Endothelial cell of hepatic sinusoid (primary cell): ENCODE measurements around the gene ABR.

Source experiments
- in situ Hi-C: cut with HindIII; loops from 2 replicates; pipeline ENCODE4 v1.10.0; 2017; ENCODE audit warnings: low sequenced_read_pairs

ABR gene

GRCh38 chr17:1123393-1123831 is 56.4 kb downstream of the ABR start:
- in situ Hi-C loops = loop anchor here (5.0 kb wide), 1 partner anchor 69 kb away; no protein-coding TSS in a partner anchor

- in situ Hi-C loops = loop anchor here (5.0 kb wide), 1 partner anchor 70 kb away; no protein-coding TSS in a partner anchor
Measured at GRCh38 chr17:1122533-1123392, 57.0 kb downstream of the ABR start.

GRCh38 chr17:1121442-1121817 is 58.4 kb downstream of the ABR start:
- in situ Hi-C loops = loop anchor here (5.0 kb wide), 1 partner anchor 71 kb away; no protein-coding TSS in a partner anchor

GRCh38 chr17:1120596-1121441 is 59.0 kb downstream of the ABR start:
- in situ Hi-C loops = loop anchor here (5.0 kb wide), 1 partner anchor 71 kb away; no protein-coding TSS in a partner anchor

- in situ Hi-C loops = loop anchor here (5.0 kb wide), 1 partner anchor 72 kb away; no protein-coding TSS in a partner anchor
Measured at GRCh38 chr17:1119924-1120323, 59.9 kb downstream of the ABR start.

- in situ Hi-C loops = no loop called here
Measured at GRCh38 chr17:1116602-1117001, 63.2 kb downstream of the ABR start.

GRCh38 chr17:1112875-1113274 is 66.9 kb downstream of the ABR start:
- in situ Hi-C loops = no loop called here

- in situ Hi-C loops = no loop called here
Measured at GRCh38 chr17:1111599-1112443, 68.0 kb downstream of the ABR start.

- in situ Hi-C loops = no loop called here
Measured at GRCh38 chr17:1110862-1111598, 68.8 kb downstream of the ABR start.

- in situ Hi-C loops = no loop called here
Measured at GRCh38 chr17:1110541-1110861, 69.3 kb downstream of the ABR start.

- in situ Hi-C loops = no loop called here
Measured at GRCh38 chr17:1109606-1110540, 69.9 kb downstream of the ABR start.

GRCh38 chr17:1108765-1109605 is 70.8 kb downstream of the ABR start:
- in situ Hi-C loops = no loop called here

GRCh38 chr17:1108478-1108764 is 71.4 kb downstream of the ABR start:
- in situ Hi-C loops = no loop called here

- in situ Hi-C loops = no loop called here
Measured at GRCh38 chr17:1107777-1108477, 71.9 kb downstream of the ABR start.

GRCh38 chr17:1107083-1107776 is 72.6 kb downstream of the ABR start:
- in situ Hi-C loops = no loop called here

GRCh38 chr17:1104222-1104621 is 75.6 kb downstream of the ABR start:
- in situ Hi-C loops = loop anchor here (5.0 kb wide), 1 partner anchor 52 kb away; no protein-coding TSS in a partner anchor

- in situ Hi-C loops = loop anchor here (5.0 kb wide), 1 partner anchor 48 kb away; no protein-coding TSS in a partner anchor
Measured at GRCh38 chr17:1100382-1100781, 79.4 kb downstream of the ABR start.
